ENCODE results near the gene EIF4E2. TPM values are rescaled to one million over a fixed set of nuclear protein-coding genes. Genes with fewer than 3 reads are reported as not detected.
"Not testable (repeated sequence)": the region's sequence is repeated elsewhere in the genome, so short reads cannot be mapped to it uniquely, and the experiment has no call there.

Gene EIF4E2
- total and polyA plus RNA-seq, 4 experiments from 2014 or later = 72.4 to 80.7 (median 76.5) TPM

GRCh38 chr2:232569541-232569940 is 19.1 kb downstream of the EIF4E2 start:
- ChIA-PET CTCF (ENCODE audit: partially characterized antibody) (no interaction called here), POLR2A (ENCODE audit: partially characterized antibody) (interaction anchor here (0.7 kb wide), 1 partner anchor 17 kb away, joined by 3 read pairs; no protein-coding TSS in a partner anchor)
- Mint-ChIP-seq H3K4me3 (no peak overlapping the region), H3K4me1 (peaks cover 0 to 2% (median 0%) of the 10 kb centered on the region in 4 donors), H3K36me3 (peaks cover 73 to 91% of the 10 kb centered on the region in 2 donors), H3K27me3 (no peaks in the 10 kb centered on the region), H3K27ac (no peak overlapping the region), H3K9me3 (no peaks in the 10 kb centered on the region)
- Histone ChIP-seq H3K27ac (ENCODE audit: low read depth, low read length) (no peak overlapping the region), H3K4me1 (ENCODE audit: insufficient read depth, low read length) (no peaks in the 10 kb centered on the region), H3K4me3 (ENCODE audit: low read length in 2 of 2) (no peak overlapping the region), H3K27me3 (ENCODE audit: insufficient read depth, low read length) (no peaks in the 10 kb centered on the region), H3K36me3 (ENCODE audit: insufficient read depth, low read length) (peaks cover 78% of the 10 kb centered on the region), H3K9me3 (ENCODE audit: control insufficient read depth in 1 of 2, low read length in 2 of 2) (no peaks in the 10 kb centered on the region)
- DNase-seq = no peak
- intact Hi-C loops (cut with micrococcal nuclease) = no loop called here

GRCh38 chr2:232570481-232570880 is 20.0 kb downstream of the EIF4E2 start:
- H3K4me1 Mint-ChIP-seq; intact Hi-C loops (cut with micrococcal nuclease); H3K4me3 Mint-ChIP-seq; DNase-seq; H3K4me3 ChIP-seq (ENCODE audit: low read length in 2 of 2); H3K27ac ChIP-seq (ENCODE audit: low read depth, low read length); H3K27ac Mint-ChIP-seq; POLR2A ChIA-PET (ENCODE audit: partially characterized antibody); CTCF ChIA-PET (ENCODE audit: partially characterized antibody); H3K9me3 Mint-ChIP-seq; H3K9me3 ChIP-seq (ENCODE audit: control insufficient read depth in 1 of 2, low read length in 2 of 2); H3K27me3 Mint-ChIP-seq; H3K27me3 ChIP-seq (ENCODE audit: insufficient read depth, low read length); H3K4me1 ChIP-seq (ENCODE audit: insufficient read depth, low read length): not testable (repeated sequence)
- H3K36me3 ChIP-seq (ENCODE audit: insufficient read depth, low read length) = peaks cover 73% of the 10 kb centered on the region
- H3K36me3 Mint-ChIP-seq = peaks cover 73 to 92% of the 10 kb centered on the region in 2 donors

GRCh38 chr2:232571026-232571474 is 20.6 kb downstream of the EIF4E2 start:
- ChIA-PET POLR2A (ENCODE audit: partially characterized antibody) (no interaction called here), CTCF (ENCODE audit: partially characterized antibody) (no interaction called here)
- no peak overlapping the region for H3K4me3 Mint-ChIP-seq
- H3K36me3 Mint-ChIP-seq = peaks cover 71 to 87% of the 10 kb centered on the region in 2 donors
- Histone ChIP-seq H3K27me3 (ENCODE audit: insufficient read depth, low read length) (no peaks in the 10 kb centered on the region), H3K27ac (ENCODE audit: low read depth, low read length) (no peak overlapping the region), H3K9me3 (ENCODE audit: control insufficient read depth in 1 of 2, low read length in 2 of 2) (no peaks in the 10 kb centered on the region), H3K36me3 (ENCODE audit: insufficient read depth, low read length) (peaks cover 69% of the 10 kb centered on the region), H3K4me3 (ENCODE audit: low read length in 2 of 2) (no peak overlapping the region), H3K4me1 (ENCODE audit: insufficient read depth, low read length) (no peaks in the 10 kb centered on the region)
- H3K27ac Mint-ChIP-seq = no peak overlapping the region
- no peaks in the 10 kb centered on the region for H3K9me3 Mint-ChIP-seq
- peaks cover 0 to 2% (median 0%) of the 10 kb centered on the region in 4 donors for H3K4me1 Mint-ChIP-seq
- no peak for DNase-seq
- intact Hi-C loops (cut with micrococcal nuclease) = no loop called here
- no peaks in the 10 kb centered on the region for H3K27me3 Mint-ChIP-seq

GRCh38 chr2:232573042-232573441 is 22.6 kb downstream of the EIF4E2 start:
- H3K27me3 Mint-ChIP-seq = no peaks in the 10 kb centered on the region
- Histone ChIP-seq H3K36me3 (ENCODE audit: insufficient read depth, low read length) (peaks cover 49% of the 10 kb centered on the region), H3K9me3 (ENCODE audit: control insufficient read depth in 1 of 2, low read length in 2 of 2) (no peaks in the 10 kb centered on the region), H3K27me3 (ENCODE audit: insufficient read depth, low read length) (no peaks in the 10 kb centered on the region), H3K4me1 (ENCODE audit: insufficient read depth, low read length) (no peaks in the 10 kb centered on the region), H3K27ac (ENCODE audit: low read depth, low read length) (no peak overlapping the region), H3K4me3 (ENCODE audit: low read length in 2 of 2) (no peak overlapping the region)
- peaks cover 0 to 2% (median 0%) of the 10 kb centered on the region in 4 donors for H3K4me1 Mint-ChIP-seq
- ChIA-PET POLR2A (ENCODE audit: partially characterized antibody) (no interaction called here), CTCF (ENCODE audit: partially characterized antibody) (no interaction called here)
- intact Hi-C loops (cut with micrococcal nuclease) = no loop called here
- no peaks in the 10 kb centered on the region for H3K9me3 Mint-ChIP-seq
- no peak overlapping the region for H3K4me3 Mint-ChIP-seq
- DNase-seq = no peak
- peaks cover 64 to 82% of the 10 kb centered on the region in 2 donors for H3K36me3 Mint-ChIP-seq
- H3K27ac Mint-ChIP-seq = peak overlapping the region in 1 of 7 donors; percentile 13

GRCh38 chr2:232573771-232574435 is 23.4 kb downstream of the EIF4E2 start:
- Histone ChIP-seq H3K36me3 (ENCODE audit: insufficient read depth, low read length) (peaks cover 40% of the 10 kb centered on the region), H3K4me3 (ENCODE audit: low read length in 2 of 2) (no peak overlapping the region), H3K9me3 (ENCODE audit: control insufficient read depth in 1 of 2, low read length in 2 of 2) (no peaks in the 10 kb centered on the region), H3K27me3 (ENCODE audit: insufficient read depth, low read length) (no peaks in the 10 kb centered on the region), H3K27ac (ENCODE audit: low read depth, low read length) (no peak overlapping the region), H3K4me1 (ENCODE audit: insufficient read depth, low read length) (no peaks in the 10 kb centered on the region)
- CTCF ChIA-PET (ENCODE audit: partially characterized antibody) = no interaction called here
- POLR2A ChIA-PET (ENCODE audit: partially characterized antibody) = no interaction called here
- intact Hi-C loops (cut with micrococcal nuclease) = no loop called here
- Mint-ChIP-seq H3K27me3 (no peaks in the 10 kb centered on the region), H3K27ac (peak overlapping the region in 1 of 7 donors; percentile 2), H3K36me3 (peaks cover 59 to 79% of the 10 kb centered on the region in 2 donors), H3K4me3 (no peak overlapping the region), H3K4me1 (peaks cover 0 to 4% (median 0%) of the 10 kb centered on the region in 4 donors), H3K9me3 (no peaks in the 10 kb centered on the region)
- DNase-seq = no peak

GRCh38 chr2:232574674-232575403 is 24.4 kb downstream of the EIF4E2 start:
- Mint-ChIP-seq H3K27ac (peak overlapping the region in 1 of 7 donors; percentile 46), H3K27me3 (no peaks in the 10 kb centered on the region), H3K4me1 (peaks cover 0 to 4% (median 0%) of the 10 kb centered on the region in 4 donors), H3K4me3 (no peak overlapping the region), H3K9me3 (no peaks in the 10 kb centered on the region), H3K36me3 (peaks cover 51 to 73% of the 10 kb centered on the region in 2 donors)
- H3K4me3 ChIP-seq (ENCODE audit: low read length in 2 of 2) = no peak overlapping the region
- H3K36me3 ChIP-seq (ENCODE audit: insufficient read depth, low read length) = peaks cover 31% of the 10 kb centered on the region
- CTCF ChIA-PET (ENCODE audit: partially characterized antibody) = no interaction called here
- no peaks in the 10 kb centered on the region for H3K9me3 ChIP-seq (ENCODE audit: control insufficient read depth in 1 of 2, low read length in 2 of 2)
- no peaks in the 10 kb centered on the region for H3K27me3 ChIP-seq (ENCODE audit: insufficient read depth, low read length)
- H3K27ac ChIP-seq (ENCODE audit: low read depth, low read length) = no peak overlapping the region
- DNase-seq = no peak
- no peaks in the 10 kb centered on the region for H3K4me1 ChIP-seq (ENCODE audit: insufficient read depth, low read length)
- POLR2A ChIA-PET (ENCODE audit: partially characterized antibody) = no interaction called here
- intact Hi-C loops (cut with micrococcal nuclease) = no loop called here

- Histone ChIP-seq H3K27me3 (ENCODE audit: insufficient read depth, low read length) (no peaks in the 10 kb centered on the region), H3K9me3 (ENCODE audit: control insufficient read depth in 1 of 2, low read length in 2 of 2) (no peaks in the 10 kb centered on the region), H3K36me3 (ENCODE audit: insufficient read depth, low read length) (peaks cover 28% of the 10 kb centered on the region), H3K4me1 (ENCODE audit: insufficient read depth, low read length) (no peaks in the 10 kb centered on the region), H3K27ac (ENCODE audit: low read depth, low read length) (no peak overlapping the region), H3K4me3 (ENCODE audit: low read length in 2 of 2) (no peak overlapping the region)
- no peaks in the 10 kb centered on the region for H3K9me3 Mint-ChIP-seq
- no peak overlapping the region for H3K4me3 Mint-ChIP-seq
- H3K27ac Mint-ChIP-seq = no peak overlapping the region
- DNase-seq = no peak
- H3K4me1 Mint-ChIP-seq = peaks cover 0 to 2% (median 0%) of the 10 kb centered on the region in 4 donors
- ChIA-PET POLR2A (ENCODE audit: partially characterized antibody) (no interaction called here), CTCF (ENCODE audit: partially characterized antibody) (no interaction called here)
- no peaks in the 10 kb centered on the region for H3K27me3 Mint-ChIP-seq
- intact Hi-C loops (cut with micrococcal nuclease) = no loop called here
- H3K36me3 Mint-ChIP-seq = peaks cover 51 to 71% of the 10 kb centered on the region in 2 donors
These were observed 24.9 kb downstream of the EIF4E2 start for GRCh38 chr2:232575404-232575746.

All from CD4-positive, alpha-beta memory T cell (primary cell).